ENCODE results near the gene NR3C1. TPM values are rescaled to one million over a fixed set of nuclear protein-coding genes. Genes with fewer than 3 reads are reported as not detected.
A peak's percentile ranks its signal among the peaks of the same experiment; 100 is the strongest.

Gene NR3C1
- total RNA-seq: 218 and 233 TPM in 2 replicates
- 84.9 TPM for total RNA-seq (2013)
- 17.6 and 19.4 TPM in 2 replicates for polyA plus RNA-seq
- 34.0 and 46.3 TPM in 2 replicates for polyA minus RNA-seq

DNA sequence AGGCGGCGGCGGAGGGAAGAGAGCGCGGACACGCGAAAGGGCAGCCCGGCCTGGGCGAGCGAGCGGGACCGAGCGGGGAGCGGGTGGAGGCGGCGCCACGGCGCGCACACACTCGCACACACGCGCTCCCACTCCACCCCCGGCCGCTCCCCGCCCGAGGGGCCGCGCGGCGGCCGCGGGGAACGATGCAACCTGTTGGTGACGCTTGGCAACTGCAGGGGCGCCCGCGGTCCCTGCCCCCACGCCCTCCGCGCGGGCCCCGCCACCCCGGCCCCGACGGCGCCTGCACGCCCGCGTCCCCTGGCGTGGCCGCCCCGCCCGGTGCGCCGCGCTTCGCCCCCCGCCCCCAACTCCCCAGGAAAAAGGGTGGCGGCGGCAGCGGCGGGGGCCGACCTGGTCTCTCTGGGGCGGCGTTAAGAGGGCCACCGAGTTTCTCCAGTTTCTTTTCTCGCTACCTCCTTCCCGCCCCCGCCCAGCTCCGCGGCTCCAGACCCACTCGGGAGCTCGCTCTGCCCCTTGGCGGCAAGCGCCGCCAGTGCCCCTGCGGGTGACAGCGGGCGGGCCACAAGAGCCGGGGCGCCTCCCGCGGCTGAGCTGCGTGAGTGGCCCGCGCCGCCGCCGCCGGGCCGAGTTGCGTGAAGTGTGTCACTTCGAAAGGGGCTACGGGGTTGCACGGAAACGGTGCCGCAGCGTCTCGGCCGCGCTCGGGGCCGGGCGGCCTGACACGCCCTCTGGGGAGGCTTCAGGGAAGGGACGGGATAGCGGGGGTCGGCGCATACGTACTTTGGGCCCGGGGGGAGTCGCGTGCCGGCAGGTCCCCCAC lies at the start of gene NR3C1:
TSS of gene NR3C1 (minus strand) at position 94 of the 823 bp plus-strand sequence. CDS start 2,847 bp downstream, outside the sequence.
- Histone ChIP-seq H4K20me1 (ENCODE audit: control insufficient read depth, insufficient read depth, low read length, poor library complexity, severe bottlenecking) (peaks cover 35% of the 10 kb centered on the region), H3K27me3 (replicated peaks in 1 of 4; ENCODE audit: control extremely low read depth in 1 of 4, control insufficient read depth in 3 of 4, insufficient read depth in 4 of 4, low read length in 3 of 4) (no peaks in the 10 kb centered on the region), H3K79me2 (ENCODE audit: control insufficient read depth, insufficient read depth, low read length) (peaks cover 43% of the 10 kb centered on the region), H2AFZ (ENCODE audit: insufficient read depth, low read depth, low read length, poor library complexity, severe bottlenecking) (peak within 1 kb of the TSS; percentile 93), H3K36me3 (replicated peaks in 1 of 2; ENCODE audit: control extremely low read depth in 1 of 2, control insufficient read depth in 1 of 2, extremely low read depth in 1 of 2, insufficient read depth in 2 of 2, low read length in 1 of 2) (peaks cover 5 to 14% of the 10 kb centered on the region in 2 experiments), H3K4me1 (ENCODE audit: control insufficient read depth in 2 of 2, insufficient read depth in 2 of 2, low read length in 2 of 2) (peaks cover 33 to 37% of the 10 kb centered on the region in 2 donors), H3K9me3 (ENCODE audit: control extremely low read depth in 1 of 3, control insufficient read depth in 2 of 3, insufficient read depth in 1 of 3, low read length in 2 of 3) (no peaks in the 10 kb centered on the region), H3K4me3 (ENCODE audit: control extremely low read depth in 1 of 5, extremely low read depth in 1 of 5, insufficient read depth in 1 of 5, low read depth in 2 of 5, low read length in 4 of 5) (peak within 1 kb of the TSS; percentile 76 to 94 (median 93)), H3K9ac (ENCODE audit: low read length) (peak within 1 kb of the TSS; percentile 98), H3K27ac (ENCODE audit: low read length in 2 of 2) (peak within 1 kb of the TSS; percentile 90 to 96), H3K4me2 (replicated peaks; ENCODE audit: low read depth, low read length, poor library complexity, severe bottlenecking) (peak within 1 kb of the TSS; percentile 99)
- WGBS (ENCODE audit: insufficient coverage): under 1% methylated on average over 114 of the region's 114 CpGs
- intact Hi-C loops (cut with micrococcal nuclease): loop anchor here (1.0 to 10.0 kb wide), 9 partner anchors 87 to 1049 kb away; partner anchors contain the start of gene ARHGAP26
- Mint-ChIP-seq H3K27me3 (no peaks in the 10 kb centered on the region), H3K9me3 (ENCODE audit: insufficient read depth) (no peaks in the 10 kb centered on the region), H3K4me1 (peaks cover 44% of the 10 kb centered on the region), H3K27ac (peak within 1 kb of the TSS; percentile 99), H3K4me3 (peak within 1 kb of the TSS; percentile 95)
- POLR2A ChIA-PET: interaction anchor here (0.6 to 3.3 kb wide), 10 partner anchors 11 to 682 kb away, joined by 3 to 51 read pairs (median 4); partner anchors contain the start of gene ARHGAP26
- no peak for TF ChIP-seq EZH2 (IDR thresholded peaks at IDR 0.05; ENCODE audit: borderline replicate concordance, insufficient read depth, low read depth, low read length, poor library complexity, severe bottlenecking)
- TF ChIP-seq, protein P1, sequence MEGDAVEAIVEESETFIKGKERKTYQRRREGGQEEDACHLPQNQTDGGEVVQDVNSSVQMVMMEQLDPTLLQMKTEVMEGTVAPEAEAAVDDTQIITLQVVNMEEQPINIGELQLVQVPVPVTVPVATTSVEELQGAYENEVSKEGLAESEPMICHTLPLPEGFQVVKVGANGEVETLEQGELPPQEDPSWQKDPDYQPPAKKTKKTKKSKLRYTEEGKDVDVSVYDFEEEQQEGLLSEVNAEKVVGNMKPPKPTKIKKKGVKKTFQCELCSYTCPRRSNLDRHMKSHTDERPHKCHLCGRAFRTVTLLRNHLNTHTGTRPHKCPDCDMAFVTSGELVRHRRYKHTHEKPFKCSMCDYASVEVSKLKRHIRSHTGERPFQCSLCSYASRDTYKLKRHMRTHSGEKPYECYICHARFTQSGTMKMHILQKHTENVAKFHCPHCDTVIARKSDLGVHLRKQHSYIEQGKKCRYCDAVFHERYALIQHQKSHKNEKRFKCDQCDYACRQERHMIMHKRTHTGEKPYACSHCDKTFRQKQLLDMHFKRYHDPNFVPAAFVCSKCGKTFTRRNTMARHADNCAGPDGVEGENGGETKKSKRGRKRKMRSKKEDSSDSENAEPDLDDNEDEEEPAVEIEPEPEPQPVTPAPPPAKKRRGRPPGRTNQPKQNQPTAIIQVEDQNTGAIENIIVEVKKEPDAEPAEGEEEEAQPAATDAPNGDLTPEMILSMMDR (IDR thresholded peaks at IDR 0.05): peak; percentile 53
- peak; percentile 94 for DNase-seq
- CTCF ChIA-PET: interaction anchor here (0.6 to 4.7 kb wide), 23 partner anchors 10 to 1960 kb away, joined by 3 to 43 read pairs (median 4); no protein-coding TSS in a partner anchor
- peak; percentile 73 for ATAC-seq (ENCODE audit: low read depth)

DNA sequence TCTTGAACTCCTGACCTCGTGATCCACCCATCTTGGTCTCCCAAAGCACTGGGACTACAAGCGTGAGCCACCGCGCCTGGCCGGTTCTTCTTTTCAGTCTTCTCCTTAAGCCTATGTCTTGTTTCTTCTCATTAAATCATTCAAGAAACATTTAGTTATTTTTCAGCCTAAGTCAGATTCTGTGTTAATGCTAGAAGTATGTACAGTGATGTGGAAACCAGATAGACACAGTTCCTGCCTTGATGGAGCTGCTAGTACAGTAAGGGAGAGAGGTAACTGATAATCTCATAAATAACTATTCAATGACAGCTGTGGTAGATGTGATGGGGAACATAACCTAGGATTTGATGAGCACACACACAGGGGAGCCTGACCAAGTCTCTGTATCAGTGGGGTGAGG lies 46.3 kb upstream of the NR3C1 start:
- DNase-seq (no peak), ATAC-seq (ENCODE audit: low read depth) (no peak)
- ChIA-PET POLR2A (no interaction called here), CTCF (no interaction called here)
- H3K4me1 Mint-ChIP-seq: peaks cover 14% of the 10 kb centered on the region
- Histone ChIP-seq H3K27me3 (replicated peaks in 1 of 4; ENCODE audit: control extremely low read depth in 1 of 4, control insufficient read depth in 3 of 4, insufficient read depth in 4 of 4, low read length in 3 of 4) (no peaks in the 10 kb centered on the region), H4K20me1 (ENCODE audit: control insufficient read depth, insufficient read depth, low read length, poor library complexity, severe bottlenecking) (no peaks in the 10 kb centered on the region), H3K27ac (ENCODE audit: low read length in 2 of 2) (no peak overlapping the region), H3K4me1 (ENCODE audit: control insufficient read depth in 2 of 2, insufficient read depth in 2 of 2, low read length in 2 of 2) (peaks cover 3 to 8% of the 10 kb centered on the region in 2 donors), H3K9me3 (ENCODE audit: control extremely low read depth in 1 of 3, control insufficient read depth in 2 of 3, insufficient read depth in 1 of 3, low read length in 2 of 3) (peaks cover 0 to 2% (median 0%) of the 10 kb centered on the region in 3 donors), H3K4me3 (ENCODE audit: control extremely low read depth in 1 of 5, extremely low read depth in 1 of 5, insufficient read depth in 1 of 5, low read depth in 2 of 5, low read length in 4 of 5) (no peak overlapping the region), H3K36me3 (replicated peaks in 1 of 2; ENCODE audit: control extremely low read depth in 1 of 2, control insufficient read depth in 1 of 2, extremely low read depth in 1 of 2, insufficient read depth in 2 of 2, low read length in 1 of 2) (no peaks in the 10 kb centered on the region), H3K4me2 (replicated peaks; ENCODE audit: low read depth, low read length, poor library complexity, severe bottlenecking) (no peak overlapping the region), H2AFZ (ENCODE audit: insufficient read depth, low read depth, low read length, poor library complexity, severe bottlenecking) (no peak overlapping the region), H3K9ac (ENCODE audit: low read length) (no peak overlapping the region), H3K79me2 (ENCODE audit: control insufficient read depth, insufficient read depth, low read length) (no peaks in the 10 kb centered on the region)
- WGBS (ENCODE audit: insufficient coverage): no CpG with 5 or more reads among the region's 5 CpGs
- no peak overlapping the region for H3K4me3 Mint-ChIP-seq
- H3K27ac Mint-ChIP-seq: no peak overlapping the region
- intact Hi-C loops (cut with micrococcal nuclease): no loop called here
- H3K9me3 Mint-ChIP-seq (ENCODE audit: insufficient read depth): no peaks in the 10 kb centered on the region
- H3K27me3 Mint-ChIP-seq: no peaks in the 10 kb centered on the region
- TF ChIP-seq EZH2 (IDR thresholded peaks at IDR 0.05; ENCODE audit: borderline replicate concordance, insufficient read depth, low read depth, low read length, poor library complexity, severe bottlenecking): no peak
- TF ChIP-seq, protein P1 (IDR thresholded peaks at IDR 0.05): no peak
